ENCODE data around the gene SP140L. TPM values are rescaled to one million over a fixed set of nuclear protein-coding genes. Genes with fewer than 3 reads are reported as not detected.
"Not testable (repeated sequence)": the region's sequence is repeated elsewhere in the genome, so short reads cannot be mapped to it uniquely, and the experiment has no call there.

Gene SP140L
- total RNA-seq, 4 donors from 2014 or later, result 0.25 to 9.5 (median 1.1) TPM

DNA sequence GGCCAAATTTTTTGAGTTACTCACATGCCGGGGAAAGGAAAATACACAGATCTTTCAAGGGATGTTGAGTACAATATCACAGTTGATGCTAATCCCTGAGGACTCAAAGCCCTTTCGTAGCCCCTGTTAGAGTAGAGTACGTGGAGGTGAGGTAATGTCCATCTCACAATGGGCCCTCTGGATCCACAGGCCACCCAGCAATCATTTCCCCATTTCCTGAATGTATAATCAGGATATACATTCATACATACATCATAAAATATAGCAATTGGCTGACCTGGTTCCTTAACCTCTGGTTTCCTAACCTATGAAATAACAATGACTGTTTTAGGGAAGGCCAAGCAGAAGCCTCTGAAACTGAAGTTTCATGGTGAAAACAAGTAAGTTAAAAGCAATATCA is 78.8 kb downstream of the SP140L start:
- intact Hi-C loops (cut with DNase I; ENCODE audit: low total_unique reads), result no loop called here
- TF ChIP-seq, protein P1, sequence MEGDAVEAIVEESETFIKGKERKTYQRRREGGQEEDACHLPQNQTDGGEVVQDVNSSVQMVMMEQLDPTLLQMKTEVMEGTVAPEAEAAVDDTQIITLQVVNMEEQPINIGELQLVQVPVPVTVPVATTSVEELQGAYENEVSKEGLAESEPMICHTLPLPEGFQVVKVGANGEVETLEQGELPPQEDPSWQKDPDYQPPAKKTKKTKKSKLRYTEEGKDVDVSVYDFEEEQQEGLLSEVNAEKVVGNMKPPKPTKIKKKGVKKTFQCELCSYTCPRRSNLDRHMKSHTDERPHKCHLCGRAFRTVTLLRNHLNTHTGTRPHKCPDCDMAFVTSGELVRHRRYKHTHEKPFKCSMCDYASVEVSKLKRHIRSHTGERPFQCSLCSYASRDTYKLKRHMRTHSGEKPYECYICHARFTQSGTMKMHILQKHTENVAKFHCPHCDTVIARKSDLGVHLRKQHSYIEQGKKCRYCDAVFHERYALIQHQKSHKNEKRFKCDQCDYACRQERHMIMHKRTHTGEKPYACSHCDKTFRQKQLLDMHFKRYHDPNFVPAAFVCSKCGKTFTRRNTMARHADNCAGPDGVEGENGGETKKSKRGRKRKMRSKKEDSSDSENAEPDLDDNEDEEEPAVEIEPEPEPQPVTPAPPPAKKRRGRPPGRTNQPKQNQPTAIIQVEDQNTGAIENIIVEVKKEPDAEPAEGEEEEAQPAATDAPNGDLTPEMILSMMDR (IDR thresholded peaks at IDR 0.05), result no peak
- TF ChIP-seq POLR2A (IDR thresholded peaks at IDR 0.05), result no peak
- no peak for DNase-seq (ENCODE audit: low spot score in 2 of 2)
- WGBS, 2 donors, result 95% methylated on average over 3 of the region's 3 CpGs
- no peak overlapping the region for H3K4me3 ChIP-seq (ENCODE audit: low read depth, poor library complexity, severe bottlenecking)

GRCh38 chr2:230408244-230408842 is 81.3 kb downstream of the SP140L start:
- peak in 1 of 2 donors; percentile 53 for DNase-seq (ENCODE audit: low spot score in 2 of 2)
- intact Hi-C loops (cut with DNase I; ENCODE audit: low total_unique reads), result no loop called here
- TF ChIP-seq POLR2A (IDR thresholded peaks at IDR 0.05), result no peak
- TF ChIP-seq, protein P1 (IDR thresholded peaks at IDR 0.05), result no peak
- WGBS, 2 donors, result 25 to 28% methylated on average over 3 of the region's 3 CpGs
- H3K4me3 ChIP-seq (ENCODE audit: low read depth, poor library complexity, severe bottlenecking), result no peak overlapping the region

GRCh38 chr2:230409316-230409715 is 82.3 kb downstream of the SP140L start:
- WGBS, 2 donors, result 34 to 40% methylated on average over 2 of the region's 2 CpGs
- intact Hi-C loops (cut with DNase I; ENCODE audit: low total_unique reads); DNase-seq (ENCODE audit: low spot score in 2 of 2); H3K4me3 ChIP-seq (ENCODE audit: low read depth, poor library complexity, severe bottlenecking): not testable (repeated sequence)

DNA sequence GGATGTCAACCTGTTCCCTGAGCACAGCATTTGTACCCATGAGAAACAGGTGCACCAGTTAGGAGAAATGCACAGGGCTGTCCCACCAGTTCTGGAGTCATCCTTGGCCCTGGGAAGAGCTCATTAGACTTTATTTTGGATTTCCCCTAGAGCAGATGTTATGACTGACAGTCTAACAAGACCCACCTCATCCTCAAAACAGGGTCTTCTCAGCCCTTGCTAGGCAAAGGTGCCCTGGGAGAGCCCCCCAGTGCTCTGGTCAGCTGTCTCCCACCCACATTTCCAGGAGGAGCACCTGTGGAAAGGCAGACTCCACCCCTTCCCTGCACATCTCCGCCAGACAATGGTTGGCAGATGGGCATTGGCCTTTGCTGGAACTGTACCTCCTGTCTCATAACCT is 83.3 kb downstream of the SP140L start:
- no peak for DNase-seq (ENCODE audit: low spot score in 2 of 2)
- H3K4me3 ChIP-seq (ENCODE audit: low read depth, poor library complexity, severe bottlenecking), result no peak overlapping the region
- 86 to 100% methylated on average over 1 of the region's 1 CpG for WGBS, 2 donors
- TF ChIP-seq, protein P1 (IDR thresholded peaks at IDR 0.05), result no peak
- TF ChIP-seq POLR2A (IDR thresholded peaks at IDR 0.05), result no peak
- intact Hi-C loops (cut with DNase I; ENCODE audit: low total_unique reads), result no loop called here

DNA sequence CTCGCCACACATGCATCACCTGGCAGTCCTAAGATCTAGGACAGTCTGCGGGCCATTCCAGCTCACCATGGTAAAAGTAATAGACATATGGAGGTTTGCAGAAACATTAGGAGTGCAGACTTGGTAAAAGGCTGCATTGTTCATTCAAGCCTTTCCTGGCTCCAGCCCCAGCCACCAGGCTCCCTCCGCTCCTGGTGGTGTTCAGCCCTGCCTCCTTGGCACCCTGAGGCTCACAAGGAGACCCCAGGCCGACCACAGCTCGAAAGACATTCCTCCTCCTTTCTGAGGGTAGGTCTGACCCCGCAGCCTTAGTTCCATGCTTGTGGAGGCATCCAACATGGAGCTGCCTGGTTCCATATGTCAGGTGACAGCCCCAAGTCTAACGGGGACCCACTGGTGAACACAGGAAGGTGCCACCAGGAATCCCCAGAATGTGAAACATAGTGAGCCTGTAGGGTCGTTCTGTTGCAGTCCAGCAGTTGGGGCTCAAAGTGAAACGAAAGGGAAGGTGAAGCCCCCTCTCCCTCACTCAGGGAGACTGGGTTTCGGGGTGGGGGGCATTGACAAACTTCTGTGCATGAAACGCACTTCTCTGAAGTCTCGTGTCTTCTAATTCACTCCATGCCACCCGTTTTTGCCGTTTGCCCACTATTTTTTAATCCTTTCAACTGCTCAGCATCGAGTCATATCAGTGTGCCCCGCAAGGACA is 84.0 kb downstream of the SP140L start:
- DNase-seq (ENCODE audit: low spot score in 2 of 2), result no peak
- peak overlapping the region; percentile 49 for H3K4me3 ChIP-seq (ENCODE audit: low read depth, poor library complexity, severe bottlenecking)
- intact Hi-C loops (cut with DNase I; ENCODE audit: low total_unique reads), result no loop called here
- WGBS, 2 donors, result 36 to 42% methylated on average over 16 of the region's 16 CpGs
- TF ChIP-seq, protein P1 (IDR thresholded peaks at IDR 0.05), result no peak
- TF ChIP-seq POLR2A (IDR thresholded peaks at IDR 0.05), result no peak

GRCh38 chr2:230411570-230412370 is 84.8 kb downstream of the SP140L start:
- intact Hi-C loops (cut with DNase I; ENCODE audit: low total_unique reads), result no loop called here
- no peak for TF ChIP-seq POLR2A (IDR thresholded peaks at IDR 0.05)
- TF ChIP-seq, protein P1 (IDR thresholded peaks at IDR 0.05), result no peak
- WGBS, 2 donors, result 2% methylated on average over 47 to 54 of the region's 57 CpGs
- peak overlapping the region; percentile 49 for H3K4me3 ChIP-seq (ENCODE audit: low read depth, poor library complexity, severe bottlenecking)
- DNase-seq (ENCODE audit: low spot score in 2 of 2), result peak; percentile 54 to 89

All from lower leg skin (tissue), 4 donors.